KMS-11 (cell line): ENCODE measurements around the gene SSBP3.

Experiments used
- H2AFZ ChIP-seq: fragments of 200-600 bp; sonication (generic); 2 replicates; pipeline ENCODE4 v1.6.1; 2016; ENCODE audit warnings: antibody characterized with exemption, mixed run types, low read depth
- H3K27ac ChIP-seq: fragments of 200-600 bp; sonication (generic); 2 replicates; pipeline ENCODE4 v1.6.1; 2016; ENCODE audit warnings: mild to moderate bottlenecking, mixed run types
- H3K27me3 ChIP-seq: fragments of 200-600 bp; sonication (generic); 2 replicates; pipeline ENCODE4 v1.6.1; 2017; ENCODE audit warnings: mild to moderate bottlenecking, low read depth, mixed run types, moderate library complexity; ENCODE audit not compliant: insufficient read depth
- H3K36me3 ChIP-seq: fragments of 200-600 bp; sonication (generic); 2 replicates; pipeline ENCODE4 v1.6.1; 2017; ENCODE audit warnings: mild to moderate bottlenecking, mixed run types; ENCODE audit not compliant: insufficient read depth
- H3K4me1 ChIP-seq: fragments of 200-600 bp; sonication (generic); 2 replicates; pipeline ENCODE4 v1.6.1; 2016; ENCODE audit warnings: mild to moderate bottlenecking, low read depth, mixed run types; ENCODE audit not compliant: poor library complexity, severe bottlenecking
- H3K4me2 ChIP-seq: fragments of 200-600 bp; sonication (generic); 2 replicates; pipeline ENCODE4 v1.7.0; 2016; ENCODE audit warnings: mild to moderate bottlenecking, mixed run types
- H3K4me3 ChIP-seq: fragments of 200-600 bp; sonication (generic); IDR thresholded peaks from 2 replicates; pipeline ENCODE4 v1.6.1; 2017; ENCODE audit warnings: low read depth, low read length, mixed read lengths; ENCODE audit not compliant: insufficient read depth
- H3K79me2 ChIP-seq: fragments of 200-600 bp; sonication (generic); 2 replicates; pipeline ENCODE4 v1.6.1; 2016; ENCODE audit warnings: low read depth, mixed run types; ENCODE audit not compliant: insufficient read depth
- H3K9ac ChIP-seq: fragments of 200-600 bp; sonication (generic); 2 replicates; pipeline ENCODE4 v1.6.1; 2016; ENCODE audit warnings: mild to moderate bottlenecking, mixed run types
- H4K20me1 ChIP-seq: fragments of 200-600 bp; sonication (generic); 2 replicates; pipeline ENCODE4 v1.6.1; 2016; ENCODE audit warnings: mild to moderate bottlenecking, mixed run types; ENCODE audit not compliant: insufficient read depth
- CTCF ChIP-seq: fragments of 200-600 bp; sonication (generic); conservative IDR thresholded peaks from 2 replicates; pipeline ENCODE4 v1.6.1; 2017; ENCODE audit warnings: low read depth, mild to moderate bottlenecking, antibody characterized with exemption, low read length, moderate library complexity, mixed read lengths

The SSBP3 gene

GRCh38 chr1:54367613-54368012 lies 38.6 kb downstream of the SSBP3 start:
- Histone ChIP-seq H2AFZ (no peak overlapping the region), H3K27ac (no peak overlapping the region), H3K79me2 (peaks cover 11% of the 10 kb centered on the region; the same call in 1 of the 2 replicates), H3K4me1 (peaks cover 19% of the 10 kb centered on the region), H3K9ac (no peak overlapping the region), H3K4me3 (no peak overlapping the region), H3K27me3 (no peaks in the 10 kb centered on the region), H4K20me1 (no peaks in the 10 kb centered on the region), H3K4me2 (no peak overlapping the region), H3K36me3 (no peaks in the 10 kb centered on the region)
- no peak for TF ChIP-seq CTCF

- H3K9ac ChIP-seq: no peak overlapping the region
- H3K79me2 ChIP-seq: peaks cover 5% of the 10 kb centered on the region; the same call in 1 of the 2 replicates
- H3K36me3 ChIP-seq: no peaks in the 10 kb centered on the region
- no peak overlapping the region for H3K27ac ChIP-seq
- no peak for TF ChIP-seq CTCF
- H4K20me1 ChIP-seq: no peaks in the 10 kb centered on the region
- H3K4me3 ChIP-seq: no peak overlapping the region
- no peak overlapping the region for H3K4me2 ChIP-seq
- peaks cover 13% of the 10 kb centered on the region for H3K4me1 ChIP-seq
- no peaks in the 10 kb centered on the region for H3K27me3 ChIP-seq
- no peak overlapping the region for H2AFZ ChIP-seq
Measured at GRCh38 chr1:54365847-54366246, 40.3 kb downstream of the SSBP3 start.

- Histone ChIP-seq H3K79me2 (peaks cover 2% of the 10 kb centered on the region), H4K20me1 (peaks cover 3% of the 10 kb centered on the region; the same call in 1 of the 2 replicates), H3K4me1 (peaks cover 13% of the 10 kb centered on the region), H3K27me3 (no peaks in the 10 kb centered on the region), H3K27ac (no peak overlapping the region), H3K9ac (no peak overlapping the region), H2AFZ (no peak overlapping the region), H3K4me3 (no peak overlapping the region), H3K36me3 (no peaks in the 10 kb centered on the region), H3K4me2 (no peak overlapping the region)
- no peak for TF ChIP-seq CTCF
Measured at GRCh38 chr1:54365398-54365797, 40.8 kb downstream of the SSBP3 start.

GRCh38 chr1:54364995-54365394 lies 41.2 kb downstream of the SSBP3 start:
- Histone ChIP-seq H3K79me2 (peaks cover 6% of the 10 kb centered on the region), H3K4me3 (no peak overlapping the region), H3K27me3 (no peaks in the 10 kb centered on the region), H3K4me1 (peaks cover 13% of the 10 kb centered on the region), H3K27ac (no peak overlapping the region), H4K20me1 (peaks cover 8% of the 10 kb centered on the region; the same call in 1 of the 2 replicates), H3K4me2 (no peak overlapping the region), H3K9ac (no peak overlapping the region), H2AFZ (no peak overlapping the region), H3K36me3 (no peaks in the 10 kb centered on the region)
- no peak for TF ChIP-seq CTCF
